Body of pancreas (tissue), 4 donors: Measurements from ENCODE around the gene SLC19A2. TPM values are rescaled to one million over a fixed set of nuclear protein-coding genes. Genes with fewer than 3 reads are reported as not detected.

ENCODE experiments used
- ATAC-seq: fragments of 150-250 bp; one replicate; pipeline ENCODE4 v1.9.1; 2016
- DNase-seq, 4 donors: peaks; one replicate each; pipeline ENCODE4 v3.0.0-alpha.2; 2019
- H3K27ac ChIP-seq, 4 donors: fragments of 200-600 bp; sonication (generic); 1 replicate in 3 of 4; 2 replicates in 1 of 4; pipeline versions ENCODE4 v1.5.1 to v1.6.1; 2016 to 2019; ENCODE audit warnings: mild to moderate bottlenecking in 1 of 4, mixed read lengths in 1 of 4, moderate library complexity in 1 of 4
- H3K27me3 ChIP-seq, 2 donors: fragments of 200-600 bp; sonication (generic); one replicate each; pipeline ENCODE4 v1.6.0; 2016; ENCODE audit warnings: mild to moderate bottlenecking in 1 of 2
- H3K36me3 ChIP-seq, 2 donors: fragments of 200-600 bp; sonication (generic); replicated peaks in 1 of 2; 2 replicates each; pipeline ENCODE4 v1.5.1; 2016; ENCODE audit warnings: low read depth in 2 of 2; ENCODE audit not compliant: insufficient read depth in 1 of 2
- H3K4me1 ChIP-seq: fragments of 200-600 bp; sonication (generic); one replicate; pipeline ENCODE4 v1.6.0; 2016
- H3K4me3 ChIP-seq, 2 donors: fragments of 200-600 bp; sonication (generic); 1 replicate in 1 of 2; 2 replicates in 1 of 2; pipeline ENCODE4 v1.5.1; 2016 to 2019
- H3K9me3 ChIP-seq, 3 donors: fragments of 200-600 bp; sonication (generic); 1 replicate in 2 of 3; 2 replicates in 1 of 3; pipeline ENCODE4 v1.5.1; 2016
- POLR2A ChIP-seq, 3 donors: fragments of 450-650 bp; IDR thresholded peaks; one replicate each; pipeline ENCODE4 v1.6.1; 2016; ENCODE audit warnings: antibody characterized with exemption in 3 of 3, mild to moderate bottlenecking in 2 of 3
- WGBS, 2 donors: methylation state at CpG; one replicate each; pipeline ENCODE4 v1.1.5; 2017; 5-methylcytosine and 5-hydroxymethylcytosine counted together
- intact Hi-C: fragments of 100-400 bp; cut with DNase I; formaldehyde crosslinking; loops from one replicate; pipeline ENCODE4 v1.15.1; 2023
- total RNA-seq, 2 donors: library from RNA; depleted of rRNA; stranded (reverse); fragments of >200 nt; gene quantifications; one replicate each; pipeline ENCODE4 v1.1.0, GENCODE V29; 2016
- TF ChIP-seq, protein P1 (sequence below), 7 experiments: fragments of 450-650 bp in 4 of 7; fragments of 200-600 bp in 3 of 7; sonication (generic) in 3 of 7; IDR thresholded peaks; one replicate each; pipeline ENCODE4 v1.5.1; 2016 to 2019; ENCODE audit warnings: antibody characterized with exemption in 7 of 7

The SLC19A2 gene
- total RNA-seq, 2 donors from 2014 or later = 15.0 to 18.1 TPM

- ATAC-seq (peak; percentile 95), DNase-seq (peak; percentile 71 to 80 (median 76))
- Histone ChIP-seq H3K36me3 (no peaks in the 10 kb centered on the region), H3K9me3 (no peaks in the 10 kb centered on the region), H3K4me1 (peaks cover 33% of the 10 kb centered on the region), H3K4me3 (no peak overlapping the region), H3K27ac (peak overlapping the region; percentile 53 to 81 (median 78)), H3K27me3 (no peaks in the 10 kb centered on the region)
- 16% methylated on average over 3 of the region's 3 CpGs for WGBS, 2 donors
- TF ChIP-seq, protein P1, sequence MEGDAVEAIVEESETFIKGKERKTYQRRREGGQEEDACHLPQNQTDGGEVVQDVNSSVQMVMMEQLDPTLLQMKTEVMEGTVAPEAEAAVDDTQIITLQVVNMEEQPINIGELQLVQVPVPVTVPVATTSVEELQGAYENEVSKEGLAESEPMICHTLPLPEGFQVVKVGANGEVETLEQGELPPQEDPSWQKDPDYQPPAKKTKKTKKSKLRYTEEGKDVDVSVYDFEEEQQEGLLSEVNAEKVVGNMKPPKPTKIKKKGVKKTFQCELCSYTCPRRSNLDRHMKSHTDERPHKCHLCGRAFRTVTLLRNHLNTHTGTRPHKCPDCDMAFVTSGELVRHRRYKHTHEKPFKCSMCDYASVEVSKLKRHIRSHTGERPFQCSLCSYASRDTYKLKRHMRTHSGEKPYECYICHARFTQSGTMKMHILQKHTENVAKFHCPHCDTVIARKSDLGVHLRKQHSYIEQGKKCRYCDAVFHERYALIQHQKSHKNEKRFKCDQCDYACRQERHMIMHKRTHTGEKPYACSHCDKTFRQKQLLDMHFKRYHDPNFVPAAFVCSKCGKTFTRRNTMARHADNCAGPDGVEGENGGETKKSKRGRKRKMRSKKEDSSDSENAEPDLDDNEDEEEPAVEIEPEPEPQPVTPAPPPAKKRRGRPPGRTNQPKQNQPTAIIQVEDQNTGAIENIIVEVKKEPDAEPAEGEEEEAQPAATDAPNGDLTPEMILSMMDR (IDR thresholded peaks at IDR 0.05) = peak in 1 of 7 experiments; percentile 4
- TF ChIP-seq POLR2A (IDR thresholded peaks at IDR 0.05) = no peak
- intact Hi-C loops = no loop called here
Measured at GRCh38 chr1:169529068-169529642, 43.4 kb upstream of the SLC19A2 start.

DNA sequence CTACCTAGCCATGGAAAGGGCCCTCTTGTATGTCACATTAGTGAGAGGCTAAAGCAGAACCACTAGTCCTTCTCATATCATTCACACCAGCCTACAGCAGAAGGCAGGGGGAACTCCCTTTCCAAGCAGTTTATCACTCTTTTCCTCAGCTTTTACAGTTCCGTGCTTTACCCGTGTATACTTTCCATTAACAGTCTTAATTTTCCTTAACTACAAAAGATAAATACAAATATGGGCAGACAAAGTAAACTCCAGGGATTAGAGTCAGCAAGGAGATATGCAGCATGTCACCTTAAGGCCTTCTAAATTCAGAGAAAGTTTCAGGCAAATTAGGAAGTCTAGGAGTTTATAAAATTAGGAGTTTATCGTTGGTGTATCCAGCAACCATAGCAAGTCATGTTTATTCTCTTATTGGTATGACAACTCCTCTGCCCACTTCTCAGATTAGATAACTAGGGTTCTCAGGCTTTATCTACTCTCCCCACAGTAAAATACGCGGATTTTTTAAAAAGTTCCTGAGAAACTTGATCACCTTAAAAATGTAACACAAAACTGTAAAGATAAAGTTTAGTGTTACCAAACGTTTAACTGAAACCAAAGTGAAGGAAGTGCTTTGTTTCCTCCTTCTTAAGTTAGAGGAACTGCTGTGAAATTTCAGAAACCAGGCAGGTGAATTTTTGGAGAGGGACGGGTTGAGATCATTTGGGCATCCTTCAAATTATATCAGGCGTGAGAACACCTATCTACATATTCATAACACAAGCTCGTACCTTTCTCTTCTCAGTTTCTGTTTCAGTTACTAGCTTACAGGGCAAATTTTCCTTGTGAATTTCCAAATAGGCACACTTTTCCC lies 42.7 kb upstream of the SLC19A2 start:
- TF ChIP-seq, protein P1 (IDR thresholded peaks at IDR 0.05) = no peak
- TF ChIP-seq POLR2A (IDR thresholded peaks at IDR 0.05) = no peak
- Histone ChIP-seq H3K9me3 (no peaks in the 10 kb centered on the region), H3K36me3 (no peaks in the 10 kb centered on the region), H3K27me3 (no peaks in the 10 kb centered on the region), H3K4me1 (peaks cover 33% of the 10 kb centered on the region), H3K4me3 (no peak overlapping the region), H3K27ac (peak overlapping the region; percentile 53 to 81 (median 78))
- 20% methylated on average over 9 of the region's 9 CpGs for WGBS, 2 donors
- ATAC-seq (peak; percentile 50), DNase-seq (no peak)
- intact Hi-C loops = no loop called here

DNA sequence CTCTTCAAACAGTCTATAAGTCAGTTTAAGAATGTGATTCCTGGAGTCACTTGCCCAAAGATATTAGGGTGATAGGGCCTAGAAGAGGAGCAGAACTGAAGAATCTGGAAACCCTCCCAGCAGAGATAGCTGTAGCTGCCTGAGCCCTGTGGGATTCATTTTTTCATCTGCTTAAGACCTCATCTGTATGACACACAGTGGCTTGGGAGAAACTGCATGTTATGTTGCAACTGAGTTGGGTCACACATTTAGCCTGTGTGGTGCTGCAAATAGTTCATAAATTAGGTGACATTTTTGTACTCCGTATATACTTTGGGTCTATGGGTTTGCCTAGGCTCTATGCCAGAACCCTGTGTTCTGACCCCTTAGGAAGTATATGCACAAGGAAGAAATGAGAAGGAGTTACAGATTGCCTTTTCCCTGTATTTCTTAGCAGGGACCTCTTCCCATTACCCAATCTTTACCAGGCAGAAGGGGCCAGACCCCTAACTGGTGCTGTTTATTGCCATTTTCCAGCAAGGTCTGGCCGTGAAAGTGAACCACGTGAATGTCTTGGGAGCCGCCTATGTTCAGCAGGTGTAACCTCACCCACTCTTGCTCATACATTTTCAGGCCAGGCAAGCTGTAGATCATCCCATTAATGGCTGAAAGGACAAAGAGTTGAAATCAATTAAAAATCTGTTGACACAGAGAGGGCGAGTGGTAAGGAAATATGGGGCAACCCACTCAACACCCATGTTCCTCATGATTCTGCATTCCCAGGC lies 41.9 kb upstream of the SLC19A2 start:
- Histone ChIP-seq H3K27me3 (no peaks in the 10 kb centered on the region), H3K27ac (peak overlapping the region; percentile 34 to 81 (median 78)), H3K4me1 (peaks cover 33% of the 10 kb centered on the region), H3K9me3 (no peaks in the 10 kb centered on the region), H3K36me3 (no peaks in the 10 kb centered on the region), H3K4me3 (no peak overlapping the region)
- 84 to 91% methylated on average over 5 of the region's 5 CpGs for WGBS, 2 donors
- intact Hi-C loops = no loop called here
- DNase-seq (no peak), ATAC-seq (no peak)
- TF ChIP-seq, protein P1 (IDR thresholded peaks at IDR 0.05) = no peak
- no peak for TF ChIP-seq POLR2A (IDR thresholded peaks at IDR 0.05)

DNA sequence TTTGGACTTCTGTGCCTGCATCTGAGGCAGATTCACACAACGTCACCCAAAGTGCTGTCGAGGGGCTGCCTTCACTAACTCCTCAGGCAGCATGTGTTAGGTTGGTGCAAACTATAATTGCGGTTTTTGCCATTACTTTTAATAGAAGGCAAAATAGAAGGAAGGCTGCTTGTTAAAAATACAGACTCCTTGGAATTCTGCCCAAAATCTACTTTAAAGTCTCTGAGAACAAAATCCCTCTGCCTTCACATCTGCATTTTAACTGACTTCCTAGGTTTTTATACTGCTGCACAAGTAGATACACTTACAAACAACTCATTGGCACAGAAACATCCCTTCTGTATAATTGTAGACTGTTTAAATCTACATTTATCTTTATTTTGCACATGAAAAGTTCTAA lies 41.3 kb upstream of the SLC19A2 start:
- TF ChIP-seq POLR2A (IDR thresholded peaks at IDR 0.05) = no peak
- no peak for ATAC-seq
- WGBS, 2 donors = 75 to 76% methylated on average over 3 of the region's 3 CpGs
- DNase-seq = no peak
- Histone ChIP-seq H3K4me1 (peaks cover 33% of the 10 kb centered on the region), H3K27me3 (no peaks in the 10 kb centered on the region), H3K9me3 (no peaks in the 10 kb centered on the region), H3K4me3 (no peak overlapping the region), H3K36me3 (no peaks in the 10 kb centered on the region), H3K27ac (peak overlapping the region in 3 of 4 donors; percentile 47 to 78 (median 78))
- intact Hi-C loops = no loop called here
